HG02610 (cell line): Measurements from ENCODE around the gene RAB3A.

Experiments
- ATAC-seq: cut with Tn5 transposase; IDR thresholded peaks from one replicate; pipeline ENCODE4 v1.9.1; 2021; ENCODE audit warnings: mild to moderate bottlenecking, moderate library complexity; ENCODE audit not compliant: unreplicated experiment

RAB3A gene, protein sequence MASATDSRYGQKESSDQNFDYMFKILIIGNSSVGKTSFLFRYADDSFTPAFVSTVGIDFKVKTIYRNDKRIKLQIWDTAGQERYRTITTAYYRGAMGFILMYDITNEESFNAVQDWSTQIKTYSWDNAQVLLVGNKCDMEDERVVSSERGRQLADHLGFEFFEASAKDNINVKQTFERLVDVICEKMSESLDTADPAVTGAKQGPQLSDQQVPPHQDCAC

GRCh38 chr19:18203863-18204393, at the start of gene RAB3A:
Gene RAB3A (minus strand): TSS chr19:18204042. CDS start chr19:18202740, 1,302 bp downstream.
- peak; percentile 92 for ATAC-seq

- no peak for ATAC-seq
Measured at GRCh38 chr19:18253130-18253529, 49.3 kb upstream of the RAB3A start.

- no peak for ATAC-seq
Measured at GRCh38 chr19:18252370-18252717, 48.5 kb upstream of the RAB3A start.

DNA sequence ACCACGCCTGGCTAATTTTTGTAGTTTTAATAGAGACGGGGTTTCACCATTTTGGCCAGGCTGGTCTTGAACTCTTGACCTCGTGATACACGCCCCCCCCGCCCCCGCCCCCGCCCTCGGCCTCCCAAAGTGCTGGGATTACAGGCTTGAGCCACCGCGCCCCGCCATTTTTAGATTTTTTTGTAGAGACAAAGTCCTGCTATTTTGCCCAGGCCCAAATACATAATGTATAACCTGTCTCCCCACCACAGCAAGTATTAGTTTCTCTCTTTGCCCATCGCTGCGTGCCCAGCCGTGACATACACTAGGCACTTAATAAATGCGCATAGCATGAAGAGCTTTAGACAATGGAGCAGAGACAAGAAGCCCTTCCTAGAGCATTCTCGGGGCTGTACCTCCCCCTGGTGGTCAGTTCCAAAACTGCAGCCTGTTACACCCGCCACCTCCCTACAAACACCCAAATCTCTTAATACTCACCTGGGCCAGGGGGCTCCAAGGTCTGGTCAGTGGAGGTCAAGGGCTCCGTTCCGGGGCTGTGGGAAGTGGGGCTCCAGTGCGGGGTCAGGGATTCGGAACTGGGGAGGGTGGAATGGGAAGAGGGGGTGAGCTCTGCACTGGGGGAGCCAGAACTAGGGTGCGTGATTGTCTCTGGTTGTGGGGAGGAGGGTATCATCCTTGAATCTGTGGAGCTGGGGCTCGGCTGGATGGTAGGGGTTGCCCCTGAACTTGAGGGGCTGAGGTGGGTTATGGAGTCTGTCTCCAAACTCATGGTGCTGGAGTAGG, 47.9 kb upstream of the RAB3A start:
- ATAC-seq: no peak

DNA sequence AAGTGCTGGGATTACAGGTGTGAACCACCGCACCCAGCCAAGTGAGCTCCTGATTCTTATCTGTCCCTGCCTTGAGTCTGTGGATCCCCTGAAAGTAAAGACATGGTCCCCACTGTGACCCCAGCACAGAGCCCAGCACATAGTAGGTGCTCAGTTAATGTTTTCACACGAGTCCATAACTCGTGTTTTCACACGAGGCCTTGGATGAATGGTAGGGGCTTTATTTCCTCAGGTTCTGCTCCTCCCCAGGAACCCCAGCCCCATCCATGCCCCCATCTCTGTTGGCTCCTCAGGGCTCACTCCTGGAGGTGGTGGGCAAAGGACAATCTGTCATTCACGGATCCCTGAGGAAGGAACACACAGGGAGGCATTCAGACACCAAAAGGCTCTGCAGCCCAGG, 46.0 kb upstream of the RAB3A start:
- no peak for ATAC-seq

GRCh38 chr19:18245297-18245696, 41.5 kb upstream of the RAB3A start:
- no peak for ATAC-seq

GRCh38 chr19:18239303-18239702, 35.5 kb upstream of the RAB3A start:
- no peak for ATAC-seq

DNA sequence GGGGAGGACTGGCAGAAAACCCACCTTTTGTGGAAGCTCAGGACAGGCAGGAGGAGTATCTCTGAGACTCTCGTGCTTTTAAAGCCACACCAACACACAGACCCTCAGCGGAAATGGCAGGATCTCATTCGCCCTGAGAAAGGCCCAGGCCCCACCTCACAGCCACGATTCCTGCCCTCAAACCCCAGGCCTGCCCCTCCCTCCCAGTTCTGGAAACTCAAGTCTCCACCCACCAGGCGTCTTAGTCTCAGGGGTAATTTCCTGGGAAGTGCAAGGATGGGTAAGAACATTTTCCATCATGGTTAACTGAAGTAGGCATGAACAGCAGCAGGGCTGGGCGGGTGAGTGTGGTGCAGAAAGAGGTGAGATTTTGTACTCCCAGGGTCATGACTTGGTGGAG, 30.4 kb upstream of the RAB3A start:
- no peak for ATAC-seq

DNA sequence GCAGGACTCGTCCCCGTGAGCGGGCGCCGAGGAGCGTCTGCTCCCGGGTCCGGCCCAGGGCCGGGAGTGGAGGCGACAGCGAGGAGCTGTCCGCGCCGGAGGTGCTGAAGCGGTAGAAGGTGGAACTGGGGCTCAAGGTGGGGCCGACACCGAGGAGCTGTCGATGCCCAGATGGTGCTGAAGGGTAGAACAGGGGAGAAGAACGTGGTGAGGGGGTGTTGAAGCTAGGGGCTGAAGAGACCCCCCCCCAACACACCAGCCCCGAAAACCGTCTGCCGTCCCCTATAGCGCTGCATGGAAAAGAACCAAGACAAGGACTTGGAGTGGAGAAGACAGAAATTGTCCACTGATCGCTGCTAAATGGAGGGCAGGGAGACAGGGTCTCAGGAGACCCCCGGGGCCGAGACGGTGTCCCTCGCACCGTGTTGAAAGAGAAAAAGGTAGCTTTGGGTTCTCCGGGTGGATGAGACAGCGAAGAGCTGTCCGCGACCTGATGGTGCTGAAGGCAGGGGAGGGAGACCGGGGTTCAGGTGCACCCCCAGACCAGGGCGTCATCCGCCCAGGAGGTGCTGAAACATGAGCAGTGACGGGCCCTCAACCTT, 29.5 kb upstream of the RAB3A start:
- ATAC-seq: no peak

GRCh38 chr19:18232540-18233223, 28.8 kb upstream of the RAB3A start:
- no peak for ATAC-seq

DNA sequence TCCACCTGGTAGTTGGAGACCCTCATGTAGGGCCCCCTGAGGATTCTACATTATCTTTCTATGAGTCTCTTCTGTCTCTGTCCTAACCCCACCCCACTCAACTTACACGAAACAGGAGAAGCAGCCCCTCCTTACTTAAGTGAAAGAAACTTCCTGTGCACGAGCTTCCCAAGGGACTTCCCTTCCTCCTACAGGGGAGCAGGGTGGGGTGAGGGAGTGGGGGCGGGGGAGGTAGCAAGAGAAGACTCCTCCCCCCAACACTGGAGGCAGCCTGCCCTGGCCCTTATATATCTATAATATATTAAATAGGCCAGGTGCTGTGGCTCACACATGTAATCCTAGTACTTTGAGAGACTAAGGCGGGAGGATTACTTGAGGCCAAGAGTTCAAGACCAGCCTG, 27.9 kb upstream of the RAB3A start:
- ATAC-seq: no peak

GRCh38 chr19:18230941-18231734, 27.3 kb upstream of the RAB3A start:
- no peak for ATAC-seq

DNA sequence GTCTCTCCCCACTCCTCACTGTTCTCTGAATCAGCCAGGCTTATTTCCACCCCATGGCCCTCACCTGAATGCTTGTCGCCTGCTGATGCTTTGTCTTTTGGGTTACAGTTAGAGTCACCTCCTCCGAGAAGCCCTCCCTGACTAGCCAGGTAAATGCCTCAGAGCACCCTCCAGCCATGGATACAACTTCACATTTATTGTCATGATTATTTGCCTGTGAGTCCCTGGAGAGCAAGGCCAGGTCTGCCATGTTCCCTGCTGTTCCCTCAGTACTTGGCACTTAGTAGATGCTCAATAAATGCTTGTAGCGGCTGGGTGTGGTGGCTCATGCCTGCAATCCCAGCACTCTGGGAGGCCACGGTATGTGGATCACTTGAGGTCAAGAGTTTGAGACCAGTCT, 26.1 kb upstream of the RAB3A start:
- no peak for ATAC-seq

GRCh38 chr19:18229474-18229873, 25.6 kb upstream of the RAB3A start:
- no peak for ATAC-seq

- no peak for ATAC-seq
Measured at GRCh38 chr19:18227781-18228271, 24.0 kb upstream of the RAB3A start.

GRCh38 chr19:18226956-18227780, 23.3 kb upstream of the RAB3A start:
- no peak for ATAC-seq

GRCh38 chr19:18225702-18226468, 22.0 kb upstream of the RAB3A start, which contains the start of gene PDE4C:
Gene PDE4C (minus strand): TSS chr19:18226438. CDS start chr19:18226415, 23 bp downstream.
- no peak for ATAC-seq

GRCh38 chr19:18225355-18225701, 21.5 kb upstream of the RAB3A start:
- ATAC-seq: no peak
